NCI-H2107 (cell line): ENCODE measurements around the gene MGAT1.
"Not testable (repeated sequence)": the region's sequence is repeated elsewhere in the genome, so short reads cannot be mapped to it uniquely, and the experiment has no call there.

ENCODE experiments used
- DNase-seq: peaks from one replicate; lab custom pipeline; 2025; lab: John Stamatoyannopoulos, UW

MGAT1 gene

DNA sequence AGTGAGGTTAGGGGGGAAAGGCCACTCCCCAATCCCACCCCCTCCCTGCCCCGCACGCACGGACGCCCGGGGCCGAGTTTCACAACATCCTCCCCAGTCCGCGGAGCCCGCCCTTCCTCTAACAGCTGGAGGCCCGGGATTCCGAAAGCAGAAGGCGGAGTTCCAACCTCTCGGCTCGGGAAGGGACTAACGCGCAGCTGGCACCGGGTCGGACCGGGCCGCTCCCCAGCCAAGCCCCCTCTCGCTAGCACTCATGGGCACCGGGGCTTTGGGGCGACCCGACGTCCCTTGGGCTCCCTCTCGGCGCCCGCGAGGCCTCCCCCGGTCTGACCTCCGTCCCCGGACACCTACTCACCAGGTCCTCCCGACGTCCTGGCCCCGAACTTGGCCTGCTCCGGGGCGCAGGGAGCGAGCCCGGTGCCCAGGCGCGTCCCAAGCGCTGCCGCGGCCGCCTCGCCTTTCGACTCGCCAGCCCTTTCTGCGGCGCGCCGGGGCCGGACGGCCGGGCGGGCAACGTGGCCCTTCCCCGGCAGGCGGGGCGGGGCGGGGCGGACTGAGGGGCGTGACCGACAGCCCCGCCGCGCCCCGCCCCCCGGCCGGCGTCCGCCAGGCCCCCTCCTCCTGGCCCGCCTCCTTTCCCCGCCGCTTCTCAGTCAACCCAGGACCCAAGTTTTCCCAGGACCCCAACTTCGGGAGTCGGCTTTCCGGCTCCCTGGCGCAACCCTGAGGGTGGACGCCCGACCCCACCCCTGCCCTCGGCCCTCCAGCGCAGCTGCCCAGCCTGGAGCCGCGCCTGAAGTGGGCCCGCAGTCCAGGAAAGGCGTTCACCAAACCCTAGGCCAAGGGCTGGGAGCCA, at the start of gene MGAT1:
TSS of gene MGAT1 (minus strand) at position 482 of the 856 bp plus-strand sequence. CDS start 9,835 bp downstream, outside the sequence.
- no peak for DNase-seq

DNA sequence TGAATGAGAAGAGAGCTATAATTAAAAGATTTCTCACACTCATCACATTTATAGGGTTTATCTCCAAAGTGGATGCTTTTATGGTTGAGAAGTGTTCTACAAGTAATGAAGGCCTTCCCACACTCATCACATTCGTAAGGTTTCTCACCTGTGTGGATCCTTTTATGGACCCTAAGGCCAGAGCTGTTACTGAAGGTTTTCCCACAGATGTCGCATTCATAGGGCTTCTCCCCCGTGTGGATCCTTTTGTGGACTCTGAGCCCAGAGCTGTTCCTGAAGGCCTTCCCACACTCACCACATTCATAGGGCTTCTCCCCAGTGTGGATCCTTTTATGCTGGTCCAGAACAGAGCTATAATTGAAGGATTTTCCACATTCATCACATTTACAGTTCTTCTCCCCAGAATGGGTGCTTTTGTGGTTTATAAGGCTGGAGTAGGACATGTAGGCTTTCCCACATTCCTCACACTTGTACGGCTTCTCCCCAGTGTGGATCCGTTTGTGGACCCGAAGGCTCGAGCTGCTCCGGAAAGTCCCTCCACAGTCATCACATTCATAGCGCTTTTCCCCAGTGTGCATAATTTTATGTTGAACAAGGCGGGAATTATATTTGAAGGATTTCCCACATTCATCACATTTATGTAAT, 48.0 kb upstream of the MGAT1 start:
- no peak for DNase-seq

DNA sequence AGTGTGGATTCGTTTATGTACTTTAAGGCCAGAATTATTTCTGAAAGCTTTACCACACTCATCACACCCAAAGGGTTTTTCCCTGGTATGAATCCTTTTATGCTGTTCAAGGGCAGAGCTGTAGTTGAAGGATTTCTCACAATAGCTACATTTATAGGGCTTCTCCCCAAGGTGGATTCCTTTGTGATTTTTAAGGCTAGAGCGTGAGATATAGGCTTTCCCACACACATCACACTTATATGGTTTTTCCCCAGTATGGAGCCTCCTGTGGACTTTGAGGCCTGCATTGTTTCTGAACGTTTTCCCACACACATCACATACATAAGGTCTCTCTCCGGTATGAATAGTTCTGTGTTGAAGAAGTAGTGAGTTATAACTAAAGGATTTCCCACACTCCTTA, 47.2 kb upstream of the MGAT1 start:
- DNase-seq, result no peak

- no peak for DNase-seq
Observed at GRCh38 chr5:180848878-180849277, 46.3 kb upstream of the MGAT1 start.

DNA sequence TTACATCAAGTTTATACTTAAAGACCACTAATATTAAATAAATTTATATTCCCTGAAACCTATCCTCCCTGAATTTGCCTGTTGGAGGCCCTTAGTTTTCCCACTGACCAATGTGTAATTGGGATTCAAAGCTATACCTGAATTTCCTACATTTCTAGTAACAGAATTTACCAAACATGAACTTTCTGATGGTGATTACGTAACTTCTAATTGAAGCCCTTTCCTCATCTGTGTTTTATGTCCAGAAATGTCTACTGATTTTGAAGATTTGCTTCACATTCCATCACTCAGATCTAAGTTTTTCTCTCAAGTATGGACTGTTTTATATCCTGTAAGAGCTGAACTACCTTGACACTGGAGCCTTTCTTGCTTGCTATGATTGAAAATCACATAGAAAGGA, 45.7 kb upstream of the MGAT1 start:
- DNase-seq, result no peak

DNA sequence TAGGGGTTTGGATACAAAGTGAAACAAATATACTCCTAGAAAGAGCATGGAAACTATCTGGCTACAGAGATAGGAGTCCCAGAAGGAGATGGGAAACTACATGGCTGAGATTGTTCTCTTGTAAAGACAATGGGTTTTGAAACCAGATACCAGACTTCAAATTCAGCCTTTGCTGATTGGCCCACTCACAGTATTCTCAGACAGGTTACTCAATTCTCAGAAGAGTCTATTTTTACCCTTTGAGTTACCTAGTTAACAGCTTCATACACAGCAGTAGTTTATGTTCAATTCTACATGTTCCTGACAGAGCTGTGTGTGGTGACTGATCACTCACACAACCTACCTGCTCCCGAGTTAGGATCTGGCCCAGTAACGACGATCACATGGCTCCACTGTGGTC, 44.4 kb upstream of the MGAT1 start:
- DNase-seq, result no peak

DNA sequence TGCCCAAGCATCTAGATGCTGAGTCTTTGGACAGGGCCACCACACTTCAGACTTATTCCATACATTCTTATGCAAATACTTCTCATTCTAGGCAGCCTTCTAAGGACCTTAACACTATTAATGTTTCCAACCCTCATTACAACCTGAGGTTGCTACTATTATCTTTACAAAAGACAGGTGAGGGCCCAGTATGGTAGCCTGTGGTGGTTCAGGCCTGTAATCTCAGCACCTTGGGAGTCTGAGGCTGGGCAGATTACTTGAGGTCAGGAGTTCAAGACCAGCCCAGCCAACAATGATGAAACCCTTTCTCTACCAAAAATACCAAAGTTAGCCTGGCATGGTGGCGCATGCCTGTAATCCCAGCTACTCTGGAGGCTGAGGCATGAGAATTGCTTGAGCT, 42.3 kb upstream of the MGAT1 start:
- no peak for DNase-seq

DNA sequence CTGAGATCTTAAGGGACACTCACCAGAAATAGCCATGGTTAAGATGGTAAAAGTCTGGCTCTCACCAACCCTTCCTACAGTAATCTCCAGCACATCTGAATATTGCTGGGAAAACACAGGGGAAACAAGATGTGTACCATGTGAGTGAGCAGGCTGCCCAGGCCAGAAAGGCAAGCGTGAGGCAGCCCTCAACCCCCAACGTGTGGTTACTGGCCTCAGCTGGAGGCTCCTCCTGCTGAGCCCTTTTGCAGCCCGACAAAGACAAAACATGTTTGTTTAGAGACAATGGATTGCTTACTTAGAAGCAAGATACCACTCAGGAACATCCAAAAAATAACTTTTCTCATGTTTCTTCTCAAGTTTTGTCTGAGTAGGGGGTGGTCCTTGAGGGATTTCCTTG, 41.8 kb upstream of the MGAT1 start:
- DNase-seq, result no peak

GRCh38 chr5:180839935-180840334, 37.3 kb upstream of the MGAT1 start:
- DNase-seq, result no peak

GRCh38 chr5:180839227-180839626, 36.6 kb upstream of the MGAT1 start:
- DNase-seq, result no peak

GRCh38 chr5:180837478-180837877, 34.9 kb upstream of the MGAT1 start:
- no peak for DNase-seq

GRCh38 chr5:180832638-180833068, 30.0 kb upstream of the MGAT1 start:
- no peak for DNase-seq

- no peak for DNase-seq
Observed at GRCh38 chr5:180831139-180832093, 28.8 kb upstream of the MGAT1 start.

GRCh38 chr5:180830253-180831138, 27.9 kb upstream of the MGAT1 start:
- DNase-seq, result no peak

- DNase-seq, result no peak
Observed at GRCh38 chr5:180829726-180830125, 27.1 kb upstream of the MGAT1 start.

GRCh38 chr5:180828756-180829531, 26.3 kb upstream of the MGAT1 start:
- not testable (repeated sequence) for DNase-seq

- DNase-seq, result not testable (repeated sequence)
Observed at GRCh38 chr5:180827374-180827773, 24.8 kb upstream of the MGAT1 start.

GRCh38 chr5:180825768-180826525, 23.3 kb upstream of the MGAT1 start:
- no peak for DNase-seq

DNA sequence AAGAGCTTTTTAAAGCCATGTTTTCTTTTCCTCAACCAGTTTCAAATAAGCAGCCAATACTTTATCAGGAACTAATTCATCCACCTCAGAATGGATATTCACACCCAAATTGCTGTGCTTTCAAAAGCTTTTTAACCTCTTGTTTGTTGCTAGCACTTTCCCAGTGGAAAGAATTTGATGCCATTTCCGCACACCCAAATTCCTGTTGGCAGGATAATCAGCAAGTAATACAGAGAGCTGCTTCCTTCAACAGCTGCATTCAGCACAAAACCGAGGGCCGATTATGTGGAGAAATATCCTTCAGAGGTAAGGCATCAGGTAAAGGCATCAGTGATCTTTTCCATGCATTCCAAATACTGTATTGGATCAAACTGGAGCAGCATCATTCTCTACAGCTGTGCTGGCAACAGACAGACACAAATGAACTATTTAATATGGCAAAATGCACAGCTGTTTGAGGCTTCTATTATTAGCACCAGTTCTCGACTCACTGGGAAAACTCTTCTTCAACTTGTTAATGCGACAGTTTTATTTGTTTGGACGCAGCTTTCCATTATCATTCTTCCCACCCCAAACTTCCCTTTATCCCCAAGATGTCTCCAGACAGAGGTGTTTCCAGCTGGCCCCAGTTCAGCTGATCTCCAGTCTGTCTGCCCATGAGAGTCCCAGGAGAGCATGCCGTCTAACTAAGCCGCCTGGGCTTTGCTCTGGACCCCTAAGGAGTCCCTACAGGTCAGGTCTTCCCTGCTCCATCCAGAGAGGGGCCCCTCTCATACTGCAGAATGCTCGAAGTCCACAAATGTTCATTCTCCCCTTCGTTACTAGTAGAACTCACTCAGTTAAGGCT, 22.2 kb upstream of the MGAT1 start:
- DNase-seq, result no peak
